HEK293 (cell line): ENCODE results near the gene SLC17A5.

Experiments
- OSR2 ChIP-seq: fragments of 450-650 bp; formaldehyde crosslinking; IDR thresholded peaks from 2 replicates; pipeline ENCODE4 v1.5.1; 2016; ENCODE audit warnings: missing biosample characterization, missing genetic modification characterization
- ZNF510 ChIP-seq: fragments of 450-650 bp; formaldehyde crosslinking; IDR thresholded peaks from 2 replicates; pipeline ENCODE4 v1.5.1; 2018; ENCODE audit warnings: mild to moderate bottlenecking, missing genetic modification characterization, missing biosample characterization; ENCODE audit not compliant: insufficient replicate concordance
- TF ChIP-seq, protein P1 (sequence below): fragments of 450-650 bp; formaldehyde crosslinking; IDR thresholded peaks from 2 replicates; pipeline ENCODE4 v1.5.1; 2016; ENCODE audit warnings: missing biosample characterization, missing genetic modification characterization

DNA sequence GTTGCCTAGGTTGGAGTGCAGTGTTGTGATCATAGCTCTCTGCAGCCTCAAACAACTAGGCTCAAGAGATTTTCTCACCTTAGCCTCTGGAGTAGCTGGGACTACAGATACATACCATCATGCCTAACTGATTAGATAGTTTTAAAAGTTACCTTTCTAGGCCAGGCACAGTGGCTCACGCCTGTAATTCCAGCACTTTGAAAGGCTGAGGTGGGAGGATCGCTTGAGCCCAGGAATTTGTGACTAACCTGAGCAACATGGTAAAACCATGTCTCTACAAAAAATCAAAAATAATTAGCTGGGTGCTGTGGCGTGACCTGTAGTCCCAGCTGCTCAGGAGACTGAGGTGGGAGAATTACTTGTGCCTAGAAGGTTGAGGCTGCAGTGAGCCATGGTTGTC is 41.2 kb downstream of the SLC17A5 start:
- no peak for TF ChIP-seq ZNF510 (tag by site-specific recombination)
- TF ChIP-seq, protein P1, sequence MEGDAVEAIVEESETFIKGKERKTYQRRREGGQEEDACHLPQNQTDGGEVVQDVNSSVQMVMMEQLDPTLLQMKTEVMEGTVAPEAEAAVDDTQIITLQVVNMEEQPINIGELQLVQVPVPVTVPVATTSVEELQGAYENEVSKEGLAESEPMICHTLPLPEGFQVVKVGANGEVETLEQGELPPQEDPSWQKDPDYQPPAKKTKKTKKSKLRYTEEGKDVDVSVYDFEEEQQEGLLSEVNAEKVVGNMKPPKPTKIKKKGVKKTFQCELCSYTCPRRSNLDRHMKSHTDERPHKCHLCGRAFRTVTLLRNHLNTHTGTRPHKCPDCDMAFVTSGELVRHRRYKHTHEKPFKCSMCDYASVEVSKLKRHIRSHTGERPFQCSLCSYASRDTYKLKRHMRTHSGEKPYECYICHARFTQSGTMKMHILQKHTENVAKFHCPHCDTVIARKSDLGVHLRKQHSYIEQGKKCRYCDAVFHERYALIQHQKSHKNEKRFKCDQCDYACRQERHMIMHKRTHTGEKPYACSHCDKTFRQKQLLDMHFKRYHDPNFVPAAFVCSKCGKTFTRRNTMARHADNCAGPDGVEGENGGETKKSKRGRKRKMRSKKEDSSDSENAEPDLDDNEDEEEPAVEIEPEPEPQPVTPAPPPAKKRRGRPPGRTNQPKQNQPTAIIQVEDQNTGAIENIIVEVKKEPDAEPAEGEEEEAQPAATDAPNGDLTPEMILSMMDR (tag by site-specific recombination) = no peak
- TF ChIP-seq OSR2 (tag by site-specific recombination) = no peak
